Gastroesophageal sphincter (tissue), 4 donors: Measurements from ENCODE around the gene FZD4. TPM values are rescaled to one million over a fixed set of nuclear protein-coding genes. Genes with fewer than 3 reads are reported as not detected.

ENCODE experiments used
- ATAC-seq: fragments of 150-250 bp; one replicate; pipeline ENCODE4 v1.9.1; 2016; ENCODE audit warnings: mild to moderate bottlenecking, moderate library complexity
- H3K27ac ChIP-seq, 4 donors: fragments of 200-600 bp; sonication (generic) in 3 of 4; 1 replicate in 3 of 4; 2 replicates in 1 of 4; pipeline ENCODE4 v1.5.1; 2016 to 2019
- H3K27me3 ChIP-seq: fragments of 200-600 bp; sonication (generic); one replicate; pipeline ENCODE4 v1.5.1; 2019
- H3K36me3 ChIP-seq, 2 donors: fragments of 200-600 bp; sonication (generic); one replicate each; pipeline ENCODE4 v1.5.1; 2019; ENCODE audit warnings: control low read depth in 1 of 2
- H3K4me1 ChIP-seq, 3 donors: fragments of 200-600 bp; sonication (generic); 1 replicate in 2 of 3; 2 replicates in 1 of 3; pipeline ENCODE4 v1.5.1; 2016 to 2019; ENCODE audit warnings: control low read depth in 2 of 3
- H3K4me3 ChIP-seq, 2 donors: fragments of 200-600 bp; sonication (generic); one replicate each; pipeline ENCODE4 v1.5.1; 2019; ENCODE audit warnings: mild to moderate bottlenecking in 1 of 2, moderate library complexity in 1 of 2
- H3K9me3 ChIP-seq, 3 donors: fragments of 200-600 bp; sonication (generic); one replicate each; pipeline ENCODE4 v1.5.1; 2017 to 2019; ENCODE audit warnings: control low read depth in 2 of 3
- EP300 ChIP-seq: sonication (generic); formaldehyde crosslinking; IDR thresholded peaks from one replicate; pipeline ENCODE4 v1.6.1; 2017; ENCODE audit warnings: antibody characterized with exemption, mild to moderate bottlenecking
- POLR2A ChIP-seq, 2 donors: fragments of 450-650 bp; IDR thresholded peaks; one replicate each; pipeline ENCODE4 v1.6.1; 2017; ENCODE audit warnings: antibody characterized with exemption in 2 of 2, mild to moderate bottlenecking in 2 of 2, moderate library complexity in 1 of 2
- POLR2AphosphoS5 ChIP-seq: sonication (generic); formaldehyde crosslinking; IDR thresholded peaks from one replicate; pipeline ENCODE4 v1.6.1; 2017; ENCODE audit warnings: antibody characterized with exemption
- WGBS, 2 donors: methylation state at CpG; one replicate each; pipeline ENCODE4 v1.1.5; 2018; ENCODE audit warnings: low coverage in 1 of 2; 5-methylcytosine and 5-hydroxymethylcytosine counted together
- total RNA-seq, 4 donors: library from RNA; depleted of rRNA; stranded (reverse); fragments of >200 nt; gene quantifications; one replicate each; pipeline ENCODE4 v1.1.0, GENCODE V29; 2016
- TF ChIP-seq, protein P1 (sequence below), 4 experiments: fragments of 200-600 bp in 2 of 4; fragments of 450-650 bp in 2 of 4; sonication (generic) in 1 of 4; IDR thresholded peaks; one replicate each; pipeline ENCODE4 v1.5.1; 2017 to 2019; ENCODE audit warnings: antibody characterized with exemption in 4 of 4, mild to moderate bottlenecking in 2 of 4, moderate library complexity in 2 of 4

FZD4 gene
- total RNA-seq, 4 donors from 2014 or later, result 33.3 to 42.9 (median 34.6) TPM

DNA sequence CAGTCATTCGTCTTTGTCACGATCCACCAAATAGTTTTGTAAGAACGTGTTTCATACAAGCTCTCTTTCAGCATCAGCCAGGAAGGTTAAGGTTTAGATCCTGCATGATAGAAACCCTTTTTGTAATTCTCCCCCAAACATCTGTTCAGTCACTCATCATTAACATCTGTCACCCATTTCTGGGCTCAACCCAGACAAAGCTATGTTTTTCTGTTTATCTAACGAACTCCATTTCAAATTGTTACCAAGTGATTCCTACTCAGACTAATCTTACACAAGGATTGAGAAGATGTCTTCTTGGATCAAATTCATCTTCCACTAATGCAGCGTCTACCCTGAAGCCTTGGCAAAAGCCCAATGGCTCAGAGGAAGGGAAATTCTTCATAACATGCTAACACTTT is 58.8 kb downstream of the FZD4 start:
- no peak overlapping the region for H3K27ac ChIP-seq
- 23 to 44% methylated on average over 5 of the region's 5 CpGs for WGBS, 2 donors
- H3K9me3 ChIP-seq, result no peaks in the 10 kb centered on the region
- H3K27me3 ChIP-seq, result no peaks in the 10 kb centered on the region
- H3K4me3 ChIP-seq, result no peak overlapping the region
- TF ChIP-seq POLR2A (IDR thresholded peaks at IDR 0.05) (no peak), POLR2AphosphoS5 (no peak), EP300 (no peak)
- TF ChIP-seq, protein P1, sequence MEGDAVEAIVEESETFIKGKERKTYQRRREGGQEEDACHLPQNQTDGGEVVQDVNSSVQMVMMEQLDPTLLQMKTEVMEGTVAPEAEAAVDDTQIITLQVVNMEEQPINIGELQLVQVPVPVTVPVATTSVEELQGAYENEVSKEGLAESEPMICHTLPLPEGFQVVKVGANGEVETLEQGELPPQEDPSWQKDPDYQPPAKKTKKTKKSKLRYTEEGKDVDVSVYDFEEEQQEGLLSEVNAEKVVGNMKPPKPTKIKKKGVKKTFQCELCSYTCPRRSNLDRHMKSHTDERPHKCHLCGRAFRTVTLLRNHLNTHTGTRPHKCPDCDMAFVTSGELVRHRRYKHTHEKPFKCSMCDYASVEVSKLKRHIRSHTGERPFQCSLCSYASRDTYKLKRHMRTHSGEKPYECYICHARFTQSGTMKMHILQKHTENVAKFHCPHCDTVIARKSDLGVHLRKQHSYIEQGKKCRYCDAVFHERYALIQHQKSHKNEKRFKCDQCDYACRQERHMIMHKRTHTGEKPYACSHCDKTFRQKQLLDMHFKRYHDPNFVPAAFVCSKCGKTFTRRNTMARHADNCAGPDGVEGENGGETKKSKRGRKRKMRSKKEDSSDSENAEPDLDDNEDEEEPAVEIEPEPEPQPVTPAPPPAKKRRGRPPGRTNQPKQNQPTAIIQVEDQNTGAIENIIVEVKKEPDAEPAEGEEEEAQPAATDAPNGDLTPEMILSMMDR (IDR thresholded peaks at IDR 0.05), result no peak
- H3K4me1 ChIP-seq, result peaks cover 0 to 3% (median 0%) of the 10 kb centered on the region in 3 donors
- no peak for ATAC-seq
- H3K36me3 ChIP-seq, result no peaks in the 10 kb centered on the region

Other genes starting within 250 kb of the FZD4 start
- gene PRSS23, start 154.9 kb downstream of the FZD4 start, total RNA-seq, result 10 to 100 TPM; 34.5 to 87.2 (median 68.8) TPM
- 10 to 100 TPM in 3 of 4 donors, 1 to 10 TPM in 1; 9.6 to 25.7 (median 17.0) TPM for gene TMEM135, start 82.5 kb upstream of the FZD4 start, total RNA-seq